ENCODE data around the gene PRICKLE1.
"Not testable (repeated sequence)": the region's sequence is repeated elsewhere in the genome, so short reads cannot be mapped to it uniquely, and the experiment has no call there.

The PRICKLE1 gene

GRCh38 chr12:42552822-42553221, 36.7 kb downstream of the PRICKLE1 start:
- no peak for DNase-seq

GRCh38 chr12:42550800-42551199, 38.7 kb downstream of the PRICKLE1 start:
- no peak for DNase-seq

- no peak for DNase-seq
Measured at GRCh38 chr12:42546709-42547108, 42.8 kb downstream of the PRICKLE1 start.

GRCh38 chr12:42541965-42542364, 47.6 kb downstream of the PRICKLE1 start:
- DNase-seq: no peak

- DNase-seq: not testable (repeated sequence)
Measured at GRCh38 chr12:42541308-42541707, 48.2 kb downstream of the PRICKLE1 start.

GRCh38 chr12:42539696-42540095, 49.9 kb downstream of the PRICKLE1 start:
- no peak for DNase-seq

- DNase-seq: no peak
Measured at GRCh38 chr12:42538203-42538602, 51.3 kb downstream of the PRICKLE1 start.

- DNase-seq: no peak
Measured at GRCh38 chr12:42534184-42534838, 55.2 kb downstream of the PRICKLE1 start.

- DNase-seq: no peak
Measured at GRCh38 chr12:42530284-42530683, 59.3 kb downstream of the PRICKLE1 start.

- DNase-seq: no peak
Measured at GRCh38 chr12:42525444-42525843, 64.1 kb downstream of the PRICKLE1 start.

- no peak for DNase-seq
Measured at GRCh38 chr12:42524716-42525115, 64.8 kb downstream of the PRICKLE1 start.

- DNase-seq: no peak
Measured at GRCh38 chr12:42516573-42516972, 73.0 kb downstream of the PRICKLE1 start.

GRCh38 chr12:42511656-42512055, 77.9 kb downstream of the PRICKLE1 start:
- DNase-seq: no peak

GRCh38 chr12:42510823-42511222, 78.7 kb downstream of the PRICKLE1 start:
- no peak for DNase-seq

- DNase-seq: no peak
Measured at GRCh38 chr12:42508913-42509460, 80.6 kb downstream of the PRICKLE1 start.

GRCh38 chr12:42507565-42507964, 82.0 kb downstream of the PRICKLE1 start:
- DNase-seq: no peak

- DNase-seq: no peak
Measured at GRCh38 chr12:42507081-42507480, 82.5 kb downstream of the PRICKLE1 start.

GRCh38 chr12:42504049-42504448, 85.5 kb downstream of the PRICKLE1 start:
- no peak for DNase-seq

GRCh38 chr12:42502682-42503081, 86.9 kb downstream of the PRICKLE1 start:
- no peak for DNase-seq

GRCh38 chr12:42498549-42499247, 90.8 kb downstream of the PRICKLE1 start:
- DNase-seq: no peak

- no peak for DNase-seq
Measured at GRCh38 chr12:42496886-42497285, 92.7 kb downstream of the PRICKLE1 start.

GRCh38 chr12:42495244-42495643, 94.3 kb downstream of the PRICKLE1 start:
- no peak for DNase-seq

- DNase-seq: no peak
Measured at GRCh38 chr12:42492267-42492666, 97.3 kb downstream of the PRICKLE1 start.

- no peak for DNase-seq
Measured at GRCh38 chr12:42490261-42490842, 99.2 kb downstream of the PRICKLE1 start.

Measured in activated gamma-delta T cell treated with Interleukin-2 at 50 U/mL for 16 hours (primary cell).